Progenitor cell of endocrine pancreas (in vitro differentiated cells): ENCODE results near the gene SHISAL1. TPM values are rescaled to one million over a fixed set of nuclear protein-coding genes. Genes with fewer than 3 reads are reported as not detected.

Experiments used
- DNase-seq: peaks from one replicate; pipeline ENCODE4 v3.0.0; 2021; ENCODE audit warnings: low spot score; ENCODE audit not compliant: unreplicated experiment
- H3K27ac Mint-ChIP-seq: 2 replicates; pipeline ENCODE4 v1.8.0; 2021; ENCODE audit warnings: mild to moderate bottlenecking, moderate library complexity, mixed read lengths
- H3K27me3 Mint-ChIP-seq: 2 replicates; pipeline ENCODE4 v1.8.0; 2021; ENCODE audit warnings: mixed read lengths
- H3K36me3 Mint-ChIP-seq: 2 replicates; pipeline ENCODE4 v1.8.0; 2022; ENCODE audit warnings: mixed read lengths; ENCODE audit not compliant: insufficient read depth
- H3K4me1 Mint-ChIP-seq: 2 replicates; pipeline ENCODE4 v1.8.0; 2021; ENCODE audit warnings: low read depth, mixed read lengths
- H3K4me3 Mint-ChIP-seq: 2 replicates; pipeline ENCODE4 v1.8.0; 2021; ENCODE audit warnings: low read depth, mild to moderate bottlenecking, moderate library complexity, mixed read lengths
- H3K9me3 Mint-ChIP-seq: 2 replicates; pipeline ENCODE4 v1.8.0; 2021; ENCODE audit warnings: low read depth, mixed read lengths
- CTCF ChIP-seq: fragments of 200-600 bp; sonication (generic); IDR thresholded peaks from one replicate; pipeline ENCODE4 v1.5.0; 2021; ENCODE audit warnings: antibody characterized with exemption, mild to moderate bottlenecking; ENCODE audit not compliant: unreplicated experiment
- total RNA-seq: library from RNA; stranded (reverse); gene quantifications from 2 replicates; pipeline ENCODE4 v1.2.1, GENCODE V29; 2021

The SHISAL1 gene
- total RNA-seq, 1 donor from 2014 or later = 0.46 TPM

GRCh38 chr22:44214764-44215163 is 98.0 kb downstream of the SHISAL1 start:
- Mint-ChIP-seq H3K36me3 (no peaks in the 10 kb centered on the region), H3K4me3 (no peak overlapping the region), H3K9me3 (peaks cover under 1% of the 10 kb centered on the region), H3K4me1 (no peaks in the 10 kb centered on the region), H3K27me3 (peaks cover 16% of the 10 kb centered on the region), H3K27ac (no peak overlapping the region)
- DNase-seq = no peak
- TF ChIP-seq CTCF = no peak

DNA sequence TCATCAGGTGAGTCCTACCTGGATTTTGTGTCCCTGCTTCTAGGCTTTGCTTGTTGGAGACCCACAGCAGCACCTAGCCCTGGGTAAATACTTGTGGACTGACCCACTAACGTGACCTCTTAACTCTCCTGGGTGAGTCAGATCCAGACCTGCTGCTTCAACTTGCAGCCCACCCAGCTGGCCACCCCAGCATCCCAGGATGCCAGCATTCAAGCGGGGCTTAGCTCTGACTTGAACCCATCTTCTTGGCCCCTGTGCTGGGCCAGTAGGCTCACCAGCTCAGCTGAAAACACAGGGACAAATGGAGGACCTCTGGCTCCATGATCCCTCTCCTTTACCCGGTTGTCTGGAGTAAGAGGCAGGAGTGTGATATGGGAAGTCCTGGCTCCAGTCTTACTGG is 98.6 kb downstream of the SHISAL1 start:
- no peak for TF ChIP-seq CTCF
- no peak overlapping the region for H3K27ac Mint-ChIP-seq
- H3K36me3 Mint-ChIP-seq = no peaks in the 10 kb centered on the region
- H3K4me3 Mint-ChIP-seq = no peak overlapping the region
- no peaks in the 10 kb centered on the region for H3K4me1 Mint-ChIP-seq
- no peak for DNase-seq
- peaks cover 19% of the 10 kb centered on the region for H3K27me3 Mint-ChIP-seq
- peaks cover 3% of the 10 kb centered on the region for H3K9me3 Mint-ChIP-seq

DNA sequence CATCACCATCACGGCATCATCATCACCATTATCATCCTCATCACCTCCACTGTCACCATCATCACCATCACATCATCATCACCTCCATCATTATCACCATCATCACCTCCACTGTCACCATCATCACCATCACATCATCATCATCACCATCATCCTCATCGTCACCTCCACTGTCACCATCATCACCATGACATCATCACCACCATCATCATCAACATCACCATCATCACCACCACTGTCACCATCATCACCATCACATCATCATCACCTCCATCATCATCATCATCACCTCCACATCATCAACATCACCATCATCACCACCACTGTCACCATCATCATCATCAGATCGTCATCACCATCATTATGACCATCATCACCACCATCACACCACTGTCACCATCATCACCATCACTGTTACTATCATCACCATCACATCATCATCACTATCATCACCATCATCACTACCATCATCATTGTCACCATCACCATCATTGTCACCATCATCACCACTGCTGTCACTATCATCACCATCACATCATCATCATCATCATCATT is 99.2 kb downstream of the SHISAL1 start:
- Mint-ChIP-seq H3K27ac (no peak overlapping the region), H3K4me1 (no peaks in the 10 kb centered on the region), H3K27me3 (peaks cover 22% of the 10 kb centered on the region), H3K36me3 (no peaks in the 10 kb centered on the region), H3K4me3 (no peak overlapping the region), H3K9me3 (peaks cover 3% of the 10 kb centered on the region)
- no peak for DNase-seq
- TF ChIP-seq CTCF = no peak

- Mint-ChIP-seq H3K4me1 (no peaks in the 10 kb centered on the region), H3K27me3 (peaks cover 26% of the 10 kb centered on the region), H3K4me3 (no peak overlapping the region), H3K27ac (no peak overlapping the region), H3K36me3 (no peaks in the 10 kb centered on the region), H3K9me3 (peaks cover 3% of the 10 kb centered on the region)
- no peak for TF ChIP-seq CTCF
- no peak for DNase-seq
Observed at GRCh38 chr22:44212936-44213335, 99.8 kb downstream of the SHISAL1 start.

GRCh38 chr22:44211946-44212930 is 100.5 kb downstream of the SHISAL1 start:
- no peak overlapping the region for H3K27ac Mint-ChIP-seq
- no peaks in the 10 kb centered on the region for H3K36me3 Mint-ChIP-seq
- TF ChIP-seq CTCF = no peak
- no peaks in the 10 kb centered on the region for H3K4me1 Mint-ChIP-seq
- no peak for DNase-seq
- peaks cover 26% of the 10 kb centered on the region for H3K27me3 Mint-ChIP-seq
- no peak overlapping the region for H3K4me3 Mint-ChIP-seq
- H3K9me3 Mint-ChIP-seq = peaks cover 3% of the 10 kb centered on the region
